HG02642 (cell line): Measurements from ENCODE around the gene ITGA5.

ENCODE experiments used
- ATAC-seq: cut with Tn5 transposase; IDR thresholded peaks from one replicate; pipeline ENCODE4 v1.9.1; 2021; ENCODE audit warnings: mild to moderate bottlenecking; ENCODE audit not compliant: unreplicated experiment, poor library complexity

ITGA5 gene

GRCh38 chr12:54431911-54432814, 13.1 kb upstream of the ITGA5 start:
- no peak for ATAC-seq

- no peak for ATAC-seq
Observed at GRCh38 chr12:54430471-54431069, 11.5 kb upstream of the ITGA5 start.

- ATAC-seq, result no peak
Observed at GRCh38 chr12:54429014-54429471, 10.0 kb upstream of the ITGA5 start.

- ATAC-seq, result no peak
Observed at GRCh38 chr12:54428050-54429013, 9.3 kb upstream of the ITGA5 start.

GRCh38 chr12:54427106-54427505, 8.0 kb upstream of the ITGA5 start:
- ATAC-seq, result no peak

- ATAC-seq, result no peak
Observed at GRCh38 chr12:54426690-54427089, 7.6 kb upstream of the ITGA5 start.

GRCh38 chr12:54425702-54426101, 6.6 kb upstream of the ITGA5 start:
- no peak for ATAC-seq

GRCh38 chr12:54424224-54424623, 5.2 kb upstream of the ITGA5 start:
- ATAC-seq, result no peak

GRCh38 chr12:54423816-54424150, 4.7 kb upstream of the ITGA5 start:
- ATAC-seq, result no peak

GRCh38 chr12:54421879-54422250, 2.8 kb upstream of the ITGA5 start:
- no peak for ATAC-seq

GRCh38 chr12:54421175-54421878, 2.3 kb upstream of the ITGA5 start:
- no peak for ATAC-seq

- no peak for ATAC-seq
Observed at GRCh38 chr12:54420766-54421144, 1.7 kb upstream of the ITGA5 start.

GRCh38 chr12:54418441-54419087, 502 bp downstream of the ITGA5 start:
- no peak for ATAC-seq

- no peak for ATAC-seq
Observed at GRCh38 chr12:54417712-54418440, 1.2 kb downstream of the ITGA5 start.

GRCh38 chr12:54416687-54417603, 2.1 kb downstream of the ITGA5 start:
- ATAC-seq, result no peak

GRCh38 chr12:54415221-54415929, 3.7 kb downstream of the ITGA5 start:
- no peak for ATAC-seq
